GM18907 (cell line): ENCODE measurements around the gene ATP6V0B.

ENCODE experiments used
- ATAC-seq: cut with Tn5 transposase; IDR thresholded peaks from one replicate; pipeline ENCODE4 v1.9.1; 2021; ENCODE audit warnings: mild to moderate bottlenecking, moderate library complexity; ENCODE audit not compliant: unreplicated experiment

ATP6V0B gene

GRCh38 chr1:44024903-44025525, 50.3 kb downstream of the ATP6V0B start:
- no peak for ATAC-seq

- no peak for ATAC-seq
These were observed 51.1 kb downstream of the ATP6V0B start for GRCh38 chr1:44025816-44026215.

GRCh38 chr1:44027320-44027719, 52.6 kb downstream of the ATP6V0B start:
- ATAC-seq: no peak
